Ascending aorta (tissue), 2 donors: ENCODE data around the gene ZNF331. TPM values are rescaled to one million over a fixed set of nuclear protein-coding genes. Genes with fewer than 3 reads are reported as not detected.

ENCODE experiments used
- DNase-seq, 2 donors: peaks; one replicate each; pipeline ENCODE4 v3.0.0-alpha.2; 2019; ENCODE audit warnings: low spot score in 2 of 2
- H3K27ac ChIP-seq, 2 donors: fragments of 200-600 bp; sonication (generic); one replicate each; pipeline ENCODE4 v1.5.1; 2016 to 2017; ENCODE audit warnings: mild to moderate bottlenecking in 1 of 2
- H3K27me3 ChIP-seq: fragments of 200-600 bp; sonication (generic); one replicate; pipeline ENCODE4 v1.5.1; 2017
- H3K36me3 ChIP-seq, 2 donors: fragments of 200-600 bp; sonication (generic); one replicate each; pipeline ENCODE4 v1.5.1; 2016
- H3K4me1 ChIP-seq, 2 donors: fragments of 200-600 bp; sonication (generic); one replicate each; pipeline ENCODE4 v1.5.1; 2016 to 2017; ENCODE audit warnings: mild to moderate bottlenecking in 1 of 2
- H3K4me3 ChIP-seq, 2 donors: fragments of 200-600 bp; sonication (generic); one replicate each; pipeline ENCODE4 v1.5.1; 2016 to 2017; ENCODE audit warnings: mild to moderate bottlenecking in 1 of 2
- H3K9me3 ChIP-seq, 2 donors: fragments of 200-600 bp; sonication (generic); one replicate each; pipeline ENCODE4 v1.5.1; 2016
- intact Hi-C: fragments of 100-400 bp; cut with DNase I; formaldehyde crosslinking; loops from one replicate; pipeline ENCODE4 v1.15.1; 2023
- total RNA-seq: library from RNA; depleted of rRNA; stranded (reverse); fragments of >200 nt; gene quantifications from one replicate; pipeline ENCODE4 v1.1.0, GENCODE V29; 2016
- TF ChIP-seq, protein P1 (sequence below), 3 experiments: fragments of 200-600 bp in 2 of 3; fragments of 450-650 bp in 1 of 3; sonication (generic) in 2 of 3; IDR thresholded peaks; one replicate each; pipeline ENCODE4 v1.5.1; 2016 to 2019; ENCODE audit warnings: antibody characterized with exemption in 3 of 3, mild to moderate bottlenecking in 1 of 3, moderate library complexity in 1 of 3

ZNF331 gene
- total RNA-seq, 1 donor from 2014 or later = 34.5 TPM

GRCh38 chr19:53571339-53571738 lies 33.4 kb downstream of the ZNF331 start:
- DNase-seq = no peak
- Histone ChIP-seq H3K4me3 (no peak overlapping the region), H3K36me3 (peaks cover 52 to 75% of the 10 kb centered on the region in 2 donors), H3K9me3 (peaks cover 0 to 24% of the 10 kb centered on the region in 2 donors), H3K27ac (no peak overlapping the region), H3K27me3 (no peaks in the 10 kb centered on the region), H3K4me1 (no peaks in the 10 kb centered on the region)
- TF ChIP-seq, protein P1, sequence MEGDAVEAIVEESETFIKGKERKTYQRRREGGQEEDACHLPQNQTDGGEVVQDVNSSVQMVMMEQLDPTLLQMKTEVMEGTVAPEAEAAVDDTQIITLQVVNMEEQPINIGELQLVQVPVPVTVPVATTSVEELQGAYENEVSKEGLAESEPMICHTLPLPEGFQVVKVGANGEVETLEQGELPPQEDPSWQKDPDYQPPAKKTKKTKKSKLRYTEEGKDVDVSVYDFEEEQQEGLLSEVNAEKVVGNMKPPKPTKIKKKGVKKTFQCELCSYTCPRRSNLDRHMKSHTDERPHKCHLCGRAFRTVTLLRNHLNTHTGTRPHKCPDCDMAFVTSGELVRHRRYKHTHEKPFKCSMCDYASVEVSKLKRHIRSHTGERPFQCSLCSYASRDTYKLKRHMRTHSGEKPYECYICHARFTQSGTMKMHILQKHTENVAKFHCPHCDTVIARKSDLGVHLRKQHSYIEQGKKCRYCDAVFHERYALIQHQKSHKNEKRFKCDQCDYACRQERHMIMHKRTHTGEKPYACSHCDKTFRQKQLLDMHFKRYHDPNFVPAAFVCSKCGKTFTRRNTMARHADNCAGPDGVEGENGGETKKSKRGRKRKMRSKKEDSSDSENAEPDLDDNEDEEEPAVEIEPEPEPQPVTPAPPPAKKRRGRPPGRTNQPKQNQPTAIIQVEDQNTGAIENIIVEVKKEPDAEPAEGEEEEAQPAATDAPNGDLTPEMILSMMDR (IDR thresholded peaks at IDR 0.05) = no peak
- intact Hi-C loops = no loop called here

DNA sequence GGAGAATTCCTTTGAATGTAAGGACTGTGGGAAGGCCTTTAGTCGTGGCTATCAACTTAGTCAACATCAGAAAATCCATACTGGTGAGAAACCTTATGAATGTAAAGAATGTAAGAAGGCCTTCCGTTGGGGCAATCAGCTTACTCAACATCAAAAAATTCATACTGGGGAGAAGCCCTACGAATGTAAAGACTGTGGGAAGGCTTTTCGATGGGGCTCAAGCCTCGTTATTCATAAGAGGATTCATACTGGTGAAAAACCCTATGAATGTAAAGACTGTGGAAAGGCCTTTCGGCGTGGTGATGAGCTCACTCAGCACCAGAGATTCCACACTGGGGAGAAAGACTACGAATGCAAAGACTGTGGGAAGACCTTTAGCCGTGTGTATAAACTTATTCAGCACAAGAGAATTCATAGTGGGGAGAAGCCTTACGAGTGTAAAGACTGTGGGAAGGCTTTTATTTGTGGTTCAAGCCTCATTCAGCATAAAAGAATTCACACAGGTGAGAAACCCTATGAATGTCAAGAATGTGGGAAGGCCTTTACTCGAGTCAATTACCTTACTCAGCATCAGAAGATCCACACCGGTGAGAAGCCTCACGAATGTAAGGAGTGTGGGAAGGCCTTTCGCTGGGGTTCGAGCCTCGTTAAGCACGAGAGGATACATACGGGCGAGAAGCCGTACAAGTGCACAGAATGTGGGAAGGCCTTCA lies 39.2 kb downstream of the ZNF331 start:
- H3K4me1 ChIP-seq = no peaks in the 10 kb centered on the region
- no peaks in the 10 kb centered on the region for H3K27me3 ChIP-seq
- DNase-seq = no peak
- intact Hi-C loops = no loop called here
- H3K27ac ChIP-seq = no peak overlapping the region
- no peak overlapping the region for H3K4me3 ChIP-seq
- H3K9me3 ChIP-seq = peaks cover 22 to 74% of the 10 kb centered on the region in 2 donors
- H3K36me3 ChIP-seq = peaks cover 51 to 79% of the 10 kb centered on the region in 2 donors
- TF ChIP-seq, protein P1 (IDR thresholded peaks at IDR 0.05) = no peak

DNA sequence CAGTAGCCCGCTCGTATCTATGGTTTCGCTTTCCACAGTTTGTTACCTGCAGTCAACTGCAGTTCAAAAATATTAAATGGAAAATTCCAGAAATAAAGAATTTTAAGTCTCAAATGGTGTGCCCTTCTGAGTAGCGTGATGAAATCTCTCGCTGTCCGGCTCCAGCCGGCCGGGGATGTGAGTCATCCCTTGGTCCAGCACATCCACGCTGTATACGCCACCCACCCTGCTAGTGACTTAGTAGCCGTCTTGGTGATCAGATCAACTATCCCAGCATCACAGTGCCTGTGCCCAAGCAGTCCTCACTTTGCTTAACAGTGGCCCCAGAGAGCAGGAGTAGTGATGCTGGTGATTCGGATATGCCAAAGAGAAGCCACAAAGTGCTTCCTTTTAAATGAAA lies 40.0 kb downstream of the ZNF331 start:
- no peak for DNase-seq
- H3K9me3 ChIP-seq = peaks cover 22 to 74% of the 10 kb centered on the region in 2 donors
- no peak overlapping the region for H3K27ac ChIP-seq
- H3K36me3 ChIP-seq = peaks cover 43 to 70% of the 10 kb centered on the region in 2 donors
- intact Hi-C loops = no loop called here
- H3K27me3 ChIP-seq = no peaks in the 10 kb centered on the region
- H3K4me3 ChIP-seq = no peak overlapping the region
- TF ChIP-seq, protein P1 (IDR thresholded peaks at IDR 0.05) = no peak
- H3K4me1 ChIP-seq = no peaks in the 10 kb centered on the region

GRCh38 chr19:53579518-53579917 lies 41.6 kb downstream of the ZNF331 start:
- TF ChIP-seq, protein P1 (IDR thresholded peaks at IDR 0.05) = no peak
- Histone ChIP-seq H3K9me3 (peaks cover 22 to 72% of the 10 kb centered on the region in 2 donors), H3K27ac (no peak overlapping the region)

GRCh38 chr19:53580871-53581835 lies 43.2 kb downstream of the ZNF331 start:
- Histone ChIP-seq H3K4me3 (no peak overlapping the region), H3K27me3 (no peaks in the 10 kb centered on the region), H3K4me1 (no peaks in the 10 kb centered on the region), H3K36me3 (peaks cover 19 to 38% of the 10 kb centered on the region in 2 donors), H3K9me3 (peaks cover 22 to 55% of the 10 kb centered on the region in 2 donors), H3K27ac (no peak overlapping the region)
- DNase-seq = no peak
- TF ChIP-seq, protein P1 (IDR thresholded peaks at IDR 0.05) = no peak
- intact Hi-C loops = no loop called here

More at GRCh38 chr19:53579518-53579917, 41.6 kb downstream of the ZNF331 start:
- intact Hi-C loops = no loop called here
- Histone ChIP-seq H3K4me1 (no peaks in the 10 kb centered on the region), H3K36me3 (peaks cover 31 to 54% of the 10 kb centered on the region in 2 donors), H3K4me3 (no peak overlapping the region), H3K27me3 (no peaks in the 10 kb centered on the region)
- no peak for DNase-seq
